K562 (cell line): ENCODE data around the gene IGSF21.

Source experiments
- BCL6 ChIP-seq: fragments of 250-450 bp; sonication (Bioruptor Pico); IDR thresholded peaks from 2 replicates; pipeline ENCODE4 v1.4.0; 2020
- CREB3 ChIP-seq: fragments of 450-650 bp; conservative IDR thresholded peaks from 2 replicates; pipeline ENCODE4 v1.6.1; 2016; ENCODE audit warnings: missing genetic modification characterization, low read depth, mild to moderate bottlenecking, missing compliant biosample characterization, moderate library complexity
- TF ChIP-seq, protein P1 (sequence below): fragments of 250-450 bp; sonication (Bioruptor Pico); IDR thresholded peaks from 2 replicates; pipeline ENCODE4 v1.4.0; 2020; ENCODE audit warnings: mild to moderate bottlenecking, moderate library complexity

DNA sequence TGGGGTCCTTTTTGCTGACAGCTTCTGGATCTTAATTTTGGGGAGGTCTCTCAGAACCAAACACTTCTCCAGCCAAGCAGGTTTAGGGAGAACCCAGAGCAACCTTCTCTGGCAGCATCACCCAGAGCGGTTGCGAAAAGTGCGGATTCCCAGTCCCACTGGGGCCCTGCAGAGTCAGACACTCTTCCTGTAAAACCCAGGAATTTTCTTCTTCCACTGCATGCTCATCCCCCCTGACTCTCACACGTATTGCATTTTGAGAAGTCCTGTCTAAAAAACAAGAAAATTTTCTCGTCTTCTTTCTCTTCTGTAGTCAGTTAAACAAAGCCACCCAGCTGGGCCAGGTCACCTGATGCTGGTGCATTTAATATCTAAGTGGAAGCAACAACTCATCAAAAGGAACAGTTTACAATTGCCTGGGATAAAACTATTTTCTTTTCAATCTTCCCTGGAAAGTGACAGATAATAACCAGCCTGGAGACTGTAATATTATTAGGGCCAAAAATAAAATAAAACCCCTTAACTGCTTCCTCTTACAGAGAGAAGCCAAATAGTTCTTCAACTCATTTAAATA, 156.0 kb downstream of the IGSF21 start:
- TF ChIP-seq BCL6 (CRISPR knock-in tag) (no peak), CREB3 (tag) (no peak)
- TF ChIP-seq, protein P1, sequence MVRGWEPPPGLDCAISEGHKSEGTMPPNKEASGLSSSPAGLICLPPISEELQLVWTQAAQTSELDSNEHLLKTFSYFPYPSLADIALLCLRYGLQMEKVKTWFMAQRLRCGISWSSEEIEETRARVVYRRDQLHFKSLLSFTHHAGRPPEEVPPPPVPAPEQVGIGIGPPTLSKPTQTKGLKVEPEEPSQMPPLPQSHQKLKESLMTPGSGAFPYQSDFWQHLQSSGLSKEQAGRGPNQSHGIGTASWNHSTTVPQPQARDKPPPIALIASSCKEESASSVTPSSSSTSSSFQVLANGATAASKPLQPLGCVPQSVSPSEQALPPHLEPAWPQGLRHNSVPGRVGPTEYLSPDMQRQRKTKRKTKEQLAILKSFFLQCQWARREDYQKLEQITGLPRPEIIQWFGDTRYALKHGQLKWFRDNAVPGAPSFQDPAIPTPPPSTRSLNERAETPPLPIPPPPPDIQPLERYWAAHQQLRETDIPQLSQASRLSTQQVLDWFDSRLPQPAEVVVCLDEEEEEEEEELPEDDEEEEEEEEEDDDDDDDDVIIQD (CRISPR knock-in tag) = no peak
